Lower leg skin (tissue), 3 donors: ENCODE data around the gene RIPOR2.

ENCODE experiments used
- POLR2A ChIP-seq, 2 donors: fragments of 450-650 bp; IDR thresholded peaks; one replicate each; pipeline ENCODE4 v1.6.1; 2016 to 2017; ENCODE audit warnings: antibody characterized with exemption in 2 of 2, mild to moderate bottlenecking in 1 of 2, moderate library complexity in 1 of 2
- TF ChIP-seq, protein P1 (sequence below), 3 donors: fragments of 450-650 bp; IDR thresholded peaks; one replicate each; pipeline ENCODE4 v1.5.1; 2016; ENCODE audit warnings: antibody characterized with exemption in 3 of 3, mild to moderate bottlenecking in 3 of 3, moderate library complexity in 2 of 3

DNA sequence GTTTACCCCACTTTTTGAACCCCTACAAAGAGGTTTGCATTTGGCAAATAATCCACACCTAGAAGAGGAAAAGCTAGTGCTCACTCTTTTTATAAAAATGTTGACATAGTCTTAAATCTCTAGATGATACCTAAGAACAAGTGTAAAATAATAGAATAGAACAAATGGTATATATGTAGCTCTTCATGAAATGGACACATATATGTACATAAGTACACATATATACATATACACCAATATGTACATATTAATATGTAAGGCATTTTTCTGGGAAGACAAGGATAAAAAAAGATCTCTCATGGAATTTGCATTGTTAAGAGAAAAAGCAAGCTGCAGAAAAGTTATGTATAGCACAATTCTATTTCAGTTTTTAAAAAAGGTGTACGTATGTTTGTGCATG lies 27.6 kb upstream of the RIPOR2 start:
- TF ChIP-seq, protein P1, sequence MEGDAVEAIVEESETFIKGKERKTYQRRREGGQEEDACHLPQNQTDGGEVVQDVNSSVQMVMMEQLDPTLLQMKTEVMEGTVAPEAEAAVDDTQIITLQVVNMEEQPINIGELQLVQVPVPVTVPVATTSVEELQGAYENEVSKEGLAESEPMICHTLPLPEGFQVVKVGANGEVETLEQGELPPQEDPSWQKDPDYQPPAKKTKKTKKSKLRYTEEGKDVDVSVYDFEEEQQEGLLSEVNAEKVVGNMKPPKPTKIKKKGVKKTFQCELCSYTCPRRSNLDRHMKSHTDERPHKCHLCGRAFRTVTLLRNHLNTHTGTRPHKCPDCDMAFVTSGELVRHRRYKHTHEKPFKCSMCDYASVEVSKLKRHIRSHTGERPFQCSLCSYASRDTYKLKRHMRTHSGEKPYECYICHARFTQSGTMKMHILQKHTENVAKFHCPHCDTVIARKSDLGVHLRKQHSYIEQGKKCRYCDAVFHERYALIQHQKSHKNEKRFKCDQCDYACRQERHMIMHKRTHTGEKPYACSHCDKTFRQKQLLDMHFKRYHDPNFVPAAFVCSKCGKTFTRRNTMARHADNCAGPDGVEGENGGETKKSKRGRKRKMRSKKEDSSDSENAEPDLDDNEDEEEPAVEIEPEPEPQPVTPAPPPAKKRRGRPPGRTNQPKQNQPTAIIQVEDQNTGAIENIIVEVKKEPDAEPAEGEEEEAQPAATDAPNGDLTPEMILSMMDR (IDR thresholded peaks at IDR 0.05), result no peak
- no peak for TF ChIP-seq POLR2A (IDR thresholded peaks at IDR 0.05)
